Measurements from ENCODE around the gene BHLHE40.
A peak's percentile ranks its signal among the peaks of the same experiment; 100 is the strongest.

DNA sequence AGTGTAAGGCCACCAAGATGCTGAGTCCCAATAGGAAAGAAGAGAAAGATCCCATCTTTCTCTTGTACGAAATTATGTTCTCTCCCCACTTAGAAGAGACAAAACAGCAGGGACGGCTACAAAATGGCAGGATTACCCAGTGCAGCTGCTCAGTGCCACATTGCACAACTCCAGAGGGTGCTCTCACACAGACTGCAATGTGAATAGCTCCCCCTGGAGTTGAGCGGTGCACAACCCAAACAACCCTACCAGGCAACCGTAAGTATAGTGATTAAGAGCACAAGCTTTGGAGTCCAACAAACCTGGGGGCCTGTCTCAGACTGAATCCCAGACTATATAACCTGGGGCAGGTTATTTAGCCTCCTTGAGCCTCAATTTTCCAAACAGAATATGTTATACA lies 3.1 kb upstream of the BHLHE40 start:
- TF ChIP-seq CTCF (IDR thresholded peaks at IDR 0.05; ENCODE audit: low read depth, low read length) (peak; percentile 79), MYC (IDR thresholded peaks at IDR 0.05; ENCODE audit: low read depth, low read length) (peak; percentile 55; the same call in 1 of the 2 replicates)
- TF ChIP-seq, protein P1, sequence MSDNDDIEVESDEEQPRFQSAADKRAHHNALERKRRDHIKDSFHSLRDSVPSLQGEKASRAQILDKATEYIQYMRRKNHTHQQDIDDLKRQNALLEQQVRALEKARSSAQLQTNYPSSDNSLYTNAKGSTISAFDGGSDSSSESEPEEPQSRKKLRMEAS (IDR thresholded peaks at IDR 0.05; ENCODE audit: low read depth, low read length): peak; percentile 64
